HEK293 (cell line): ENCODE measurements around the gene IGFLR1.

Experiments used
- ELK4 ChIP-seq: IDR thresholded peaks from 2 replicates; pipeline ENCODE4 v1.6.1; 2011; ENCODE audit warnings: mild to moderate bottlenecking, low read depth, low read length, borderline replicate concordance
- KLF9 ChIP-seq: fragments of 450-650 bp; formaldehyde crosslinking; IDR thresholded peaks from 2 replicates; pipeline ENCODE4 v1.5.1; 2016; ENCODE audit warnings: missing biosample characterization, missing genetic modification characterization, low read depth
- MZF1 ChIP-seq: fragments of 450-650 bp; formaldehyde crosslinking; IDR thresholded peaks from 2 replicates; pipeline ENCODE4 v1.5.1; 2017; ENCODE audit warnings: missing biosample characterization, missing genetic modification characterization, borderline replicate concordance
- PRDM1 ChIP-seq: fragments of 450-650 bp; formaldehyde crosslinking; IDR thresholded peaks from 2 replicates; pipeline ENCODE4; 2016; ENCODE audit warnings: missing biosample characterization, missing genetic modification characterization
- TRIM28 ChIP-seq: IDR thresholded peaks from 2 replicates; pipeline ENCODE4 v1.6.1; 2011; ENCODE audit warnings: low read length, control low read depth, borderline replicate concordance
- WT1 ChIP-seq: fragments of 450-650 bp; formaldehyde crosslinking; IDR thresholded peaks from 2 replicates; pipeline ENCODE4 v1.5.1; 2016; ENCODE audit warnings: missing biosample characterization, missing genetic modification characterization
- ZBTB17 ChIP-seq: fragments of 450-650 bp; formaldehyde crosslinking; IDR thresholded peaks from 2 replicates; pipeline ENCODE4 v1.5.1; 2016; ENCODE audit warnings: missing biosample characterization, missing genetic modification characterization
- ZBTB20 ChIP-seq: fragments of 450-650 bp; formaldehyde crosslinking; IDR thresholded peaks from 2 replicates; pipeline ENCODE4 v1.5.1; 2016; ENCODE audit warnings: missing biosample characterization, missing genetic modification characterization
- ZBTB21 ChIP-seq: fragments of 450-650 bp; formaldehyde crosslinking; IDR thresholded peaks from 2 replicates; pipeline ENCODE4 v1.5.1; 2017; ENCODE audit warnings: missing biosample characterization, missing genetic modification characterization
- ZBTB7A ChIP-seq: fragments of 450-650 bp; formaldehyde crosslinking; IDR thresholded peaks from 2 replicates; pipeline ENCODE4 v1.5.1; 2016; ENCODE audit warnings: low read depth, missing biosample characterization, missing genetic modification characterization
- ZBTB8A ChIP-seq: fragments of 450-650 bp; formaldehyde crosslinking; IDR thresholded peaks from 2 replicates; pipeline ENCODE4 v1.5.1; 2016; ENCODE audit warnings: missing biosample characterization, missing genetic modification characterization
- ZFHX2 ChIP-seq: fragments of 450-650 bp; formaldehyde crosslinking; conservative IDR thresholded peaks from 2 replicates; pipeline ENCODE4 v1.5.1; 2016; ENCODE audit warnings: missing biosample characterization, missing genetic modification characterization
- ZIC2 ChIP-seq: fragments of 450-650 bp; formaldehyde crosslinking; IDR thresholded peaks from 2 replicates; pipeline ENCODE4 v1.5.1; 2016; ENCODE audit warnings: missing biosample characterization, missing genetic modification characterization
- ZNF132 ChIP-seq: fragments of 450-650 bp; formaldehyde crosslinking; IDR thresholded peaks from 2 replicates; pipeline ENCODE4 v1.5.1; 2017; ENCODE audit warnings: missing biosample characterization, missing genetic modification characterization, borderline replicate concordance
- ZNF138 ChIP-seq: fragments of 450-650 bp; formaldehyde crosslinking; IDR thresholded peaks from 2 replicates; pipeline ENCODE4 v1.5.1; 2016; ENCODE audit warnings: missing biosample characterization, missing genetic modification characterization, borderline replicate concordance
- ZNF155 ChIP-seq: fragments of 450-650 bp; formaldehyde crosslinking; IDR thresholded peaks from 2 replicates; pipeline ENCODE4 v1.5.1; 2016; ENCODE audit warnings: missing biosample characterization, missing genetic modification characterization
- ZNF16 ChIP-seq: fragments of 450-650 bp; formaldehyde crosslinking; IDR thresholded peaks from 2 replicates; pipeline ENCODE4 v1.5.1; 2016; ENCODE audit warnings: low read depth, missing biosample characterization, missing genetic modification characterization
- ZNF23 ChIP-seq: fragments of 450-650 bp; formaldehyde crosslinking; IDR thresholded peaks from 2 replicates; pipeline ENCODE4 v1.5.1; 2016; ENCODE audit warnings: missing biosample characterization, missing genetic modification characterization, borderline replicate concordance
- ZNF335 ChIP-seq: fragments of 450-650 bp; formaldehyde crosslinking; conservative IDR thresholded peaks from 2 replicates; pipeline ENCODE4 v1.5.1; 2016; ENCODE audit warnings: missing biosample characterization, missing genetic modification characterization
- ZNF341 ChIP-seq: fragments of 450-650 bp; formaldehyde crosslinking; IDR thresholded peaks from 2 replicates; pipeline ENCODE4; 2016; ENCODE audit warnings: low read depth, missing biosample characterization, missing genetic modification characterization
- ZNF404 ChIP-seq: fragments of 450-650 bp; formaldehyde crosslinking; IDR thresholded peaks from 2 replicates; pipeline ENCODE4 v1.5.1; 2017; ENCODE audit warnings: missing biosample characterization, missing genetic modification characterization
- ZNF423 ChIP-seq: fragments of 450-650 bp; formaldehyde crosslinking; IDR thresholded peaks from 2 replicates; pipeline ENCODE4 v1.5.1; 2016; ENCODE audit warnings: missing biosample characterization, missing genetic modification characterization
- ZNF433 ChIP-seq: fragments of 450-650 bp; formaldehyde crosslinking; IDR thresholded peaks from 2 replicates; pipeline ENCODE4 v1.5.1; 2016; ENCODE audit warnings: missing biosample characterization, missing genetic modification characterization, low read depth
- ZNF558 ChIP-seq: fragments of 450-650 bp; formaldehyde crosslinking; IDR thresholded peaks from 2 replicates; pipeline ENCODE4 v1.5.1; 2016; ENCODE audit warnings: missing biosample characterization, missing genetic modification characterization
- ZNF561 ChIP-seq: fragments of 450-650 bp; IDR thresholded peaks from 2 replicates; pipeline ENCODE4 v1.5.1; 2018; ENCODE audit warnings: missing biosample characterization, missing genetic modification characterization, borderline replicate concordance
- ZNF571 ChIP-seq: fragments of 450-650 bp; formaldehyde crosslinking; IDR thresholded peaks from 2 replicates; pipeline ENCODE4 v1.5.0; 2017; ENCODE audit warnings: missing biosample characterization, missing genetic modification characterization
- ZNF621 ChIP-seq: fragments of 450-650 bp; formaldehyde crosslinking; IDR thresholded peaks from 2 replicates; pipeline ENCODE4 v1.5.1; 2017; ENCODE audit warnings: missing biosample characterization, missing genetic modification characterization
- ZNF76 ChIP-seq: fragments of 450-650 bp; formaldehyde crosslinking; IDR thresholded peaks from 2 replicates; pipeline ENCODE4; 2016; ENCODE audit warnings: low read depth, missing biosample characterization, missing genetic modification characterization, borderline replicate concordance
- ZNF776 ChIP-seq: fragments of 450-650 bp; formaldehyde crosslinking; IDR thresholded peaks from 2 replicates; pipeline ENCODE4 v1.5.0; 2017; ENCODE audit warnings: missing biosample characterization, missing genetic modification characterization, borderline replicate concordance
- ZNF830 ChIP-seq: fragments of 450-650 bp; IDR thresholded peaks from 2 replicates; pipeline ENCODE4 v1.5.0; 2018; ENCODE audit warnings: missing biosample characterization, missing genetic modification characterization, low read depth, mild to moderate bottlenecking, moderate library complexity
- ZXDB ChIP-seq: fragments of 450-650 bp; formaldehyde crosslinking; IDR thresholded peaks from 2 replicates; pipeline ENCODE4 v1.5.1; 2016; ENCODE audit warnings: missing biosample characterization, missing genetic modification characterization
- TF ChIP-seq, protein P1 (sequence below): fragments of 450-650 bp; formaldehyde crosslinking; IDR thresholded peaks from 2 replicates; pipeline ENCODE4 v1.5.1; 2016; ENCODE audit warnings: missing biosample characterization, missing genetic modification characterization
- TF ChIP-seq, protein P2 (sequence below): fragments of 450-650 bp; formaldehyde crosslinking; IDR thresholded peaks from 2 replicates; pipeline ENCODE4 v1.5.1; 2016; ENCODE audit warnings: missing biosample characterization, missing genetic modification characterization
- TF ChIP-seq, protein P3 (sequence below): fragments of 450-650 bp; formaldehyde crosslinking; IDR thresholded peaks from 2 replicates; pipeline ENCODE4 v1.5.1; 2016; ENCODE audit warnings: missing biosample characterization, missing genetic modification characterization, low read depth

Gene IGFLR1

GRCh38 chr19:35745328-35746086, 3.3 kb upstream of the IGFLR1 start, which contains the start of the genes PSENEN and U2AF1L4 (continued):
- no peak for TF ChIP-seq ZNF433 (tag by site-specific recombination)
- peak; percentile 46; the same call in 1 of the 2 replicates for TF ChIP-seq ZBTB7A (tag by site-specific recombination)
- peak; percentile 96 for TF ChIP-seq ZNF561
- peak; percentile 78 for TF ChIP-seq ZIC2
- peak; percentile 90 for TF ChIP-seq ZBTB21 (tag by site-specific recombination)
- peak; percentile 98 for TF ChIP-seq ZNF76
- peak; percentile 84 for TF ChIP-seq KLF9 (tag by site-specific recombination)
- TF ChIP-seq TRIM28 = no peak
- TF ChIP-seq ZNF16 (tag by site-specific recombination) = no peak
- peak; percentile 58; the same call in 1 of the 2 replicates for TF ChIP-seq WT1 (tag by site-specific recombination)
- TF ChIP-seq, protein P1, sequence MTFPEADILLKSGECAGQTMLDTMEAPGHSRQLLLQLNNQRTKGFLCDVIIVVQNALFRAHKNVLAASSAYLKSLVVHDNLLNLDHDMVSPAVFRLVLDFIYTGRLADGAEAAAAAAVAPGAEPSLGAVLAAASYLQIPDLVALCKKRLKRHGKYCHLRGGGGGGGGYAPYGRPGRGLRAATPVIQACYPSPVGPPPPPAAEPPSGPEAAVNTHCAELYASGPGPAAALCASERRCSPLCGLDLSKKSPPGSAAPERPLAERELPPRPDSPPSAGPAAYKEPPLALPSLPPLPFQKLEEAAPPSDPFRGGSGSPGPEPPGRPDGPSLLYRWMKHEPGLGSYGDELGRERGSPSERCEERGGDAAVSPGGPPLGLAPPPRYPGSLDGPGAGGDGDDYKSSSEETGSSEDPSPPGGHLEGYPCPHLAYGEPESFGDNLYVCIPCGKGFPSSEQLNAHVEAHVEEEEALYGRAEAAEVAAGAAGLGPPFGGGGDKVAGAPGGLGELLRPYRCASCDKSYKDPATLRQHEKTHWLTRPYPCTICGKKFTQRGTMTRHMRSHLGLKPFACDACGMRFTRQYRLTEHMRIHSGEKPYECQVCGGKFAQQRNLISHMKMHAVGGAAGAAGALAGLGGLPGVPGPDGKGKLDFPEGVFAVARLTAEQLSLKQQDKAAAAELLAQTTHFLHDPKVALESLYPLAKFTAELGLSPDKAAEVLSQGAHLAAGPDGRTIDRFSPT (tag by site-specific recombination) = no peak
- no peak for TF ChIP-seq ZNF423 (tag by site-specific recombination)
- no peak for TF ChIP-seq ZNF132 (tag by site-specific recombination)
- TF ChIP-seq ZNF776 = no peak
- TF ChIP-seq, protein P2, sequence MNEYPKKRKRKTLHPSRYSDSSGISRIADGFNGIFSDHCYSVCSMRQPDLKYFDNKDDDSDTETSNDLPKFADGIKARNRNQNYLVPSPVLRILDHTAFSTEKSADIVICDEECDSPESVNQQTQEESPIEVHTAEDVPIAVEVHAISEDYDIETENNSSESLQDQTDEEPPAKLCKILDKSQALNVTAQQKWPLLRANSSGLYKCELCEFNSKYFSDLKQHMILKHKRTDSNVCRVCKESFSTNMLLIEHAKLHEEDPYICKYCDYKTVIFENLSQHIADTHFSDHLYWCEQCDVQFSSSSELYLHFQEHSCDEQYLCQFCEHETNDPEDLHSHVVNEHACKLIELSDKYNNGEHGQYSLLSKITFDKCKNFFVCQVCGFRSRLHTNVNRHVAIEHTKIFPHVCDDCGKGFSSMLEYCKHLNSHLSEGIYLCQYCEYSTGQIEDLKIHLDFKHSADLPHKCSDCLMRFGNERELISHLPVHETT (tag by site-specific recombination) = peak; percentile 2; the same call in 1 of the 2 replicates
- no peak for TF ChIP-seq ZNF138 (tag by site-specific recombination)
- no peak for TF ChIP-seq ZNF830 (tag by site-specific recombination)
- TF ChIP-seq ZBTB20 (tag by site-specific recombination) = no peak
- TF ChIP-seq ZNF404 = no peak
- peak; percentile 89 for TF ChIP-seq ZBTB8A
- TF ChIP-seq MZF1 = no peak
- TF ChIP-seq ZNF341 (tag by site-specific recombination) = no peak
- TF ChIP-seq ZNF621 (tag by site-specific recombination) = no peak
- no peak; the same call in 1 of the 2 replicates for TF ChIP-seq ELK4
- no peak for TF ChIP-seq ZNF558 (tag by site-specific recombination)
- TF ChIP-seq ZFHX2 (tag by site-specific recombination) = peak; percentile 86
- peak; percentile 65 for TF ChIP-seq ZXDB
- TF ChIP-seq ZNF571 = no peak
- peak; percentile 89; the same call in 1 of the 2 replicates for TF ChIP-seq ZBTB17
- no peak for TF ChIP-seq ZNF23 (tag by site-specific recombination)
- peak; percentile 99 for TF ChIP-seq ZNF335 (tag by site-specific recombination)
- peak; percentile 41 for TF ChIP-seq PRDM1
- no peak for TF ChIP-seq ZNF155 (tag by site-specific recombination)
- TF ChIP-seq, protein P3, sequence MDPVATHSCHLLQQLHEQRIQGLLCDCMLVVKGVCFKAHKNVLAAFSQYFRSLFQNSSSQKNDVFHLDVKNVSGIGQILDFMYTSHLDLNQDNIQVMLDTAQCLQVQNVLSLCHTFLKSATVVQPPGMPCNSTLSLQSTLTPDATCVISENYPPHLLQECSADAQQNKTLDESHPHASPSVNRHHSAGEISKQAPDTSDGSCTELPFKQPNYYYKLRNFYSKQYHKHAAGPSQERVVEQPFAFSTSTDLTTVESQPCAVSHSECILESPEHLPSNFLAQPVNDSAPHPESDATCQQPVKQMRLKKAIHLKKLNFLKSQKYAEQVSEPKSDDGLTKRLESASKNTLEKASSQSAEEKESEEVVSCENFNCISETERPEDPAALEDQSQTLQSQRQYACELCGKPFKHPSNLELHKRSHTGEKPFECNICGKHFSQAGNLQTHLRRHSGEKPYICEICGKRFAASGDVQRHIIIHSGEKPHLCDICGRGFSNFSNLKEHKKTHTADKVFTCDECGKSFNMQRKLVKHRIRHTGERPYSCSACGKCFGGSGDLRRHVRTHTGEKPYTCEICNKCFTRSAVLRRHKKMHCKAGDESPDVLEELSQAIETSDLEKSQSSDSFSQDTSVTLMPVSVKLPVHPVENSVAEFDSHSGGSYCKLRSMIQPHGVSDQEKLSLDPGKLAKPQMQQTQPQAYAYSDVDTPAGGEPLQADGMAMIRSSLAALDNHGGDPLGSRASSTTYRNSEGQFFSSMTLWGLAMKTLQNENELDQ (tag by site-specific recombination) = no peak
